T-cell (primary cell): Measurements from ENCODE around the gene MMRN2. TPM values are rescaled to one million over a fixed set of nuclear protein-coding genes. Genes with fewer than 3 reads are reported as not detected.

ENCODE experiments used
- ATAC-seq, 4 experiments: fragments of 200-7000 bp in 3 of 4; fragments of 150-1000 bp in 1 of 4; cut with Tn5 transposase; replicated peaks in 1 of 4; 1 replicate in 3 of 4; 2 replicates in 1 of 4; pipeline ENCODE4 v1.10.0; 2021; ENCODE audit warnings: moderate library complexity in 3 of 4, mild to moderate bottlenecking in 2 of 4, moderate number of reproducible peaks in 1 of 4
- CTCF ChIA-PET, 2 donors: fragments of 300-600 bp; sonication (Branson Sonifier 250); formaldehyde crosslinking; loops; one replicate each; lab custom pipeline; 2022; ENCODE audit warnings: antibody characterized with exemption in 2 of 2; lab: Charles Lee
- POLR2A ChIA-PET, 2 donors: fragments of 300-600 bp; sonication (Branson Sonifier 250); formaldehyde crosslinking; loops; one replicate each; lab custom pipeline; 2022; ENCODE audit warnings: antibody characterized with exemption in 2 of 2; lab: Charles Lee
- DNase-seq, 35 experiments: peaks; one replicate each; pipeline versions ENCODE4 v3.0.0 to v3.0.0-alpha.2; 2013 to 2023
- H3K27ac ChIP-seq: one replicate; pipeline ENCODE4 v1.5.1; 2013; ENCODE audit warnings: low read length
- H3K27me3 ChIP-seq, 2 experiments: replicated peaks in 1 of 2; 1 replicate in 1 of 2; 2 replicates in 1 of 2; pipeline versions ENCODE4 v1.6.1 to v1.7.0; 2013; ENCODE audit warnings: low read length in 1 of 2, mixed read lengths in 1 of 2; ENCODE audit not compliant: control insufficient read depth in 2 of 2, insufficient read depth in 2 of 2; ENCODE audit errors: extremely low read depth in 1 of 2
- H3K36me3 ChIP-seq, 2 donors: 1 replicate in 1 of 2; 2 replicates in 1 of 2; pipeline versions ENCODE4 v1.6.1 to v1.7.0; 2013; ENCODE audit warnings: low read length in 1 of 2; ENCODE audit not compliant: control insufficient read depth in 2 of 2, insufficient read depth in 1 of 2; ENCODE audit errors: extremely low read depth in 1 of 2
- H3K4me1 ChIP-seq, 2 experiments: 1 replicate in 1 of 2; 2 replicates in 1 of 2; pipeline versions ENCODE4 v1.6.1 to v1.7.0; 2013; ENCODE audit warnings: low read length in 2 of 2, mixed read lengths in 1 of 2; ENCODE audit not compliant: insufficient read depth in 2 of 2, control insufficient read depth in 1 of 2; ENCODE audit errors: extremely low read depth in 1 of 2
- H3K4me3 ChIP-seq, 2 donors: 1 replicate in 1 of 2; 2 replicates in 1 of 2; pipeline versions ENCODE4 v1.5.1 to v1.7.0; 2013; ENCODE audit warnings: mild to moderate bottlenecking in 2 of 2, low read length in 1 of 2, moderate library complexity in 1 of 2; ENCODE audit not compliant: control insufficient read depth in 1 of 2; ENCODE audit errors: extremely low read depth in 1 of 2
- H3K9me3 ChIP-seq: 2 replicates; pipeline ENCODE4 v1.7.0; 2013
- H3K27ac Mint-ChIP-seq, 2 donors: one replicate each; pipeline ENCODE4 v1.8.0; 2020 to 2021; ENCODE audit warnings: mild to moderate bottlenecking in 2 of 2, mixed read lengths in 2 of 2
- H3K27me3 Mint-ChIP-seq, 2 donors: one replicate each; pipeline ENCODE4 v1.8.0; 2021 to 2022; ENCODE audit warnings: mixed read lengths in 2 of 2
- H3K36me3 Mint-ChIP-seq: one replicate; pipeline ENCODE4 v1.8.0; 2021; ENCODE audit warnings: mixed read lengths
- H3K4me1 Mint-ChIP-seq, 3 donors: one replicate each; pipeline ENCODE4 v1.8.0; 2020 to 2022; ENCODE audit warnings: mixed read lengths in 3 of 3, mild to moderate bottlenecking in 1 of 3
- H3K4me3 Mint-ChIP-seq, 3 donors: one replicate each; pipeline ENCODE4 v1.8.0; 2020 to 2022; ENCODE audit warnings: mild to moderate bottlenecking in 3 of 3, mixed read lengths in 3 of 3, moderate library complexity in 3 of 3
- H3K9me3 Mint-ChIP-seq, 3 donors: one replicate each; pipeline ENCODE4 v1.8.0; 2020 to 2022; ENCODE audit warnings: mixed read lengths in 3 of 3
- WGBS: methylation state at CpG from one replicate; pipeline ENCODE4 v1.1.5; 2013; ENCODE audit warnings: missing lambda C conversion rate; ENCODE audit not compliant: insufficient coverage; 5-methylcytosine and 5-hydroxymethylcytosine counted together
- total RNA-seq, 35 experiments: library from RNA in 6 of 35; stranded (reverse) in 6 of 35; fragments of 120-200 nt in 1 of 35; gene quantifications; one replicate each; pipeline versions ENCODE4 v1.2.1 to v1.2.4 and lab custom pipeline; 2013 to 2026

The MMRN2 gene
- total RNA-seq, 5 donors from 2014 or later (not counting 1 experiment from before 2014, with no cell fraction given): 0.09 to 0.96 (median 0.33) TPM; not detected in 1

DNA sequence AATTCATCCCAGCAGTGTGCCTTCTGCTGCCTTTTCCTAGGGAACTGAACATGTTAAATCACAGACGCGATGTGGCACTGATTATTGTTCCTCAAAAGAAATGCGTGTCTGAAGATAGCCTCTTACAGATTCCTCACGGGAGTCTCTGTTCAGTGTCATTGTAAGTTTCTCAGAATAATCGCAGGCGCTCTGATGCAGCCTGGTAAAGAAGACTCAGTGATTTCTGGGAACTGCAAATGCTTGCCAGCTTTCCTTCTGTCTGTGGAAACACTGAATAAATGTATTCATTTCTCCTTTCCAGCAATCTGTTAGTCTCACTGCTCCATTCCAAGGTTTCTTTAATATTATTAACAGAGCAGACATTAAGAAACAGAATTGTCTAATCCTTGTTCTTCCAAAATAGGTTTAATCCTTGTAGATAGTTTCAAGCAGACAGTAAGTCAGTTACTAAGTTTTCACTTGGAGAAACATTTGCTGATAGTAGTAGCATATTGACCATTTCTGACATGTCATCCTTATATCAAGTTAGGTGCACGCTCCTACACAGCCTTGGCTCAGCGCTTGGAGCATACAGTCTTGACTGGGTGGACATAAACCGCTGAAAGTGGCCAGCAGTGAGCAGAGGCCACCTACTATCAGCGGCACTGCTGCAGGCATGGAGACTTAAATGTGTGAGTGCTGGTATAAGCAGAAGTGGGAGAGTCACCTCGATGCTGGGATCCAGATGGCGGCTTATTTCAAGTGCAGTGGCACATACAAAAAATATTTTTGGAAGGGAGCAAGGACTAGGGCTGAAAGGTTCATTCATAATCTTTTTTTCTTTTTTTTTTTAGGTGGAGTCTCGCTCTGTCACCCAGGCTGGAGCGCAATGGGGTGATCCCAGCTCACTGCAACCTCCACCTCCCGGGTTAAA is 27.7 kb downstream of the MMRN2 start:
- Mint-ChIP-seq H3K4me3 (no peak overlapping the region), H3K27me3 (no peaks in the 10 kb centered on the region), H3K9me3 (no peaks in the 10 kb centered on the region), H3K4me1 (no peaks in the 10 kb centered on the region), H3K36me3 (peaks cover 3% of the 10 kb centered on the region), H3K27ac (no peak overlapping the region)
- ChIA-PET POLR2A (no interaction called here), CTCF (interaction anchor here in 1 of 2 donors (0.7 kb wide), 1 partner anchor 10 kb away, joined by 4 read pairs; no protein-coding TSS in a partner anchor)
- WGBS: 93% methylated on average over 8 of the region's 15 CpGs
- no peak for ATAC-seq
- DNase-seq: no peak
- H3K36me3 ChIP-seq: no peaks in the 10 kb centered on the region
- no peaks in the 10 kb centered on the region for H3K9me3 ChIP-seq
- no peaks in the 10 kb centered on the region for H3K27me3 ChIP-seq
- no peak overlapping the region for H3K27ac ChIP-seq
- no peaks in the 10 kb centered on the region for H3K4me1 ChIP-seq
- H3K4me3 ChIP-seq: no peak overlapping the region

DNA sequence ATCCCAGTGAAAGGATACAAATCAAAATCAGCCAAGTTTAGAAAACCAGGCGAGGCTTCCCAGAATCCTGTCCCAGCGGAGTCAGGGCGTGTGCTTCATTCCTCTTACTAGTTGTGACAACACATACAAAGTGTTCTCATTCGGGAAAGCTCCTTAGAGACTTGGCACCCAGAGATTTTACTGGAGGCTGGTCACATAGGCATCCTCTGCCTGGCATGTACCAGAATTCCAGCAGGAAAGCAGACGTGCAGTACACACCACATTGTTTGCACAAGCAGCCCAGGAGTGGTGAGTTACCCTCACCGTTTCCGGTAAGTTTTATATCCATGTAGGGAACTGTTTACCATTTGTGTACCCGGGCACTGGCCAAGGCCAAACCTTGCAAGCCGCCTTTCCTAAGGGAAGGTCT is 34.9 kb downstream of the MMRN2 start:
- WGBS: 92% methylated on average over 8 of the region's 9 CpGs
- H3K27ac Mint-ChIP-seq: no peak overlapping the region
- CTCF ChIA-PET: no interaction called here

DNA sequence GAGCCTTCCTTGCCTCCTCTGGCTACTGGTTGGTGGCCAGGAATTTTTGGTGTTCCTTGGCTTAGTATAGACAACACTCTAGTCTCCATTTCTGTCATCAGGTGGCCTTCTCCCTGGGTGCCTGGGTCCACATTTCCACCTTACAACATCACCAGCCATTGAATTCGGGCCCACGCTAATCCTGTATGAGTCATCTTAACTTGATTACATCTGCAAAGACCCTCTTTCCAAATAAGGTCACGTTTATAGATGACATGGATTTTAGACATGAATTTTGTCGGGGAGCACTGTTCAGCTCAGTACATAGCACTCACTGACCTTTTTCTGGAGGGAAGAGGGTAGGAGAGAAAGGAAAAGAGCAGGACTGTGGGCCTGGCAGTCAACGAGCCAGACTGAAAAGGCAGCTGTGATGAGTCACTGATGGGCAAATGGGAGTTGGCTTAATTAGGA is 39.4 kb downstream of the MMRN2 start:
- no peaks in the 10 kb centered on the region for H3K9me3 ChIP-seq
- H3K36me3 ChIP-seq: peaks cover 0 to 17% of the 10 kb centered on the region in 2 donors
- ATAC-seq: no peak
- H3K27me3 ChIP-seq: no peaks in the 10 kb centered on the region
- H3K9me3 Mint-ChIP-seq: no peaks in the 10 kb centered on the region
- WGBS: no CpG with 5 or more reads among the region's 5 CpGs
- no peak overlapping the region for H3K27ac ChIP-seq
- H3K27ac Mint-ChIP-seq: no peak overlapping the region
- no peak overlapping the region for H3K4me3 Mint-ChIP-seq
- DNase-seq: no peak
- POLR2A ChIA-PET: interaction anchor here in 1 of 2 donors (0.6 kb wide), 1 partner anchor 16 kb away, joined by 4 read pairs; no protein-coding TSS in a partner anchor
- CTCF ChIA-PET: no interaction called here
- H3K4me1 ChIP-seq: no peaks in the 10 kb centered on the region
- H3K36me3 Mint-ChIP-seq: peaks cover 41% of the 10 kb centered on the region
- no peaks in the 10 kb centered on the region for H3K4me1 Mint-ChIP-seq
- H3K27me3 Mint-ChIP-seq: no peaks in the 10 kb centered on the region
- no peak overlapping the region for H3K4me3 ChIP-seq

More for the DNA sequence above, 34.9 kb downstream of the MMRN2 start:
- Mint-ChIP-seq H3K9me3 (no peaks in the 10 kb centered on the region), H3K36me3 (peaks cover 27% of the 10 kb centered on the region), H3K4me3 (no peak overlapping the region), H3K4me1 (no peaks in the 10 kb centered on the region), H3K27me3 (no peaks in the 10 kb centered on the region)
- Histone ChIP-seq H3K27ac (no peak overlapping the region), H3K36me3 (peaks cover 0 to 14% of the 10 kb centered on the region in 2 donors), H3K4me1 (no peaks in the 10 kb centered on the region), H3K4me3 (no peak overlapping the region), H3K9me3 (no peaks in the 10 kb centered on the region), H3K27me3 (no peaks in the 10 kb centered on the region)
- no peak for DNase-seq
- no peak for ATAC-seq
- POLR2A ChIA-PET: no interaction called here

DNA sequence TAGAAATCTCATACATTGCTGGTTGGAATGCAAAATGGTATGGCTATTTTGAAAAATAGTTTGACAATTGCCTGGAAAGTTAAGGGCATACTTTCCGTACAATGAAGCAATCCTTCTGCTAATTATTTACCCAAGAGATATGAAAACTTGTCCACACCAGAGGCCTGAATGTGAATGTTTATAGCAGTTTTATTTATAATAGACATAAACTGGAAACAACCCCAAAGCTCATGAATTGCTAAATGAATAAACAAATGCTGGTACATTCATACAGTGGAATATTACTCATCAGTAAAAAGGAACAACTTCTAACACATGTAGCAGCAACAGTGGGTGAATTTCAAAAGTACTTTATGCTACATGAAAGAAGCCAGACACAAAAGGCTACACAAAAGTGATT is 42.7 kb downstream of the MMRN2 start:
- DNase-seq (no peak), ATAC-seq (no peak)
- H3K4me3 Mint-ChIP-seq: no peak overlapping the region
- Histone ChIP-seq H3K9me3 (no peaks in the 10 kb centered on the region), H3K36me3 (peaks cover 0 to 12% of the 10 kb centered on the region in 2 donors), H3K4me3 (no peak overlapping the region), H3K27me3 (no peaks in the 10 kb centered on the region), H3K4me1 (no peaks in the 10 kb centered on the region), H3K27ac (no peak overlapping the region)
- WGBS: no CpG with 5 or more reads among the region's 1 CpG
- H3K27ac Mint-ChIP-seq: no peak overlapping the region
- CTCF ChIA-PET: no interaction called here
- POLR2A ChIA-PET: no interaction called here
- no peaks in the 10 kb centered on the region for H3K4me1 Mint-ChIP-seq
- H3K27me3 Mint-ChIP-seq: no peaks in the 10 kb centered on the region
- peaks cover 36% of the 10 kb centered on the region for H3K36me3 Mint-ChIP-seq
- no peaks in the 10 kb centered on the region for H3K9me3 Mint-ChIP-seq

DNA sequence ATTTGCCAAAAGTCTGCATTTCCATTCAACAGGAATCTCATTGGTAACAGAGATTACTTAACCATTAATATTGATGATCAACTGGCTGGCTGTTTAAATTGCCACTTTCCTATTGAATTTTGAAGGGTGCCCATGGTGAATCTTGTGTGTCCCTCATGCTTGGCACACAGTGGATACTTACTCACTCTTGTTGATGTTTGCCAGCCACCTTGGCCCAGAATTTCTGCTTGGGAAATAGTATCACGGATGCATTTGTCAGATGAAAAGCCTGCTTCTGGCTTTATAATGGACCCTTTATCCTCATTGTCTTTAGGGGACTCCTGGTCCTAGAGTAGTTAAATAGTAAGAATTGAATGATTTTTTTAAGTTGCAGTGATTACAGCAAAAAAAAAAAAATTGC is 52.0 kb downstream of the MMRN2 start:
- Mint-ChIP-seq H3K4me1 (no peaks in the 10 kb centered on the region), H3K4me3 (no peak overlapping the region), H3K36me3 (peaks cover 34% of the 10 kb centered on the region), H3K27me3 (no peaks in the 10 kb centered on the region), H3K9me3 (peaks cover 4 to 5% (median 4%) of the 10 kb centered on the region in 3 donors), H3K27ac (no peak overlapping the region)
- ChIA-PET CTCF (interaction anchor here in 1 of 2 donors (1.1 kb wide), 1 partner anchor 212 kb away, joined by 5 read pairs; no protein-coding TSS in a partner anchor), POLR2A (no interaction called here)
- no peaks in the 10 kb centered on the region for H3K9me3 ChIP-seq
- no CpG with 5 or more reads among the region's 1 CpG for WGBS
- peaks cover 0 to 10% of the 10 kb centered on the region in 2 donors for H3K36me3 ChIP-seq
- H3K27me3 ChIP-seq: no peaks in the 10 kb centered on the region
- no peaks in the 10 kb centered on the region for H3K4me1 ChIP-seq
- DNase-seq (no peak), ATAC-seq (no peak)
- H3K27ac ChIP-seq: no peak overlapping the region
- no peak overlapping the region for H3K4me3 ChIP-seq

DNA sequence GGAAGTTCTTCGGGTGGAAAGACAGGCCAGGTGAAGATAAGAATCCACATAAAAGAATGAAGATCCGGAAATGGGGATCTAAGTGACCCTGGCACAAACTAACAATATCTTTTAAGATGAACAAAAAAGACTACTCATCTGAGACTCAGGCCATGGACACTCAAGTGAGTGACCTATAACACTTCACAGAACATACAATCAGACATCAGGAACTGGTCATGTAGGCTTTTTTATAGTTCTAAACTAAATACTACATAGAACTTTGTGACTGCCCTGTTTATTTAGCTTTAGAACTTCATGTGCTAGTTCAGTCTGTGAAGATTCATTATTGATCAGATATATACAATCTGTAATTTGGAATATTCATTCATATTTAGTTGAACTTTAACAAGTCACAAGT is 52.8 kb downstream of the MMRN2 start:
- H3K9me3 Mint-ChIP-seq: peaks cover 4 to 5% (median 4%) of the 10 kb centered on the region in 3 donors
- Histone ChIP-seq H3K27ac (no peak overlapping the region), H3K9me3 (no peaks in the 10 kb centered on the region), H3K4me3 (no peak overlapping the region), H3K27me3 (no peaks in the 10 kb centered on the region), H3K36me3 (peaks cover 0 to 10% of the 10 kb centered on the region in 2 donors), H3K4me1 (no peaks in the 10 kb centered on the region)
- H3K27me3 Mint-ChIP-seq: no peaks in the 10 kb centered on the region
- H3K4me1 Mint-ChIP-seq: no peaks in the 10 kb centered on the region
- WGBS: 100% methylated on average over 1 of the region's 2 CpGs
- no peak overlapping the region for H3K4me3 Mint-ChIP-seq
- ATAC-seq (no peak), DNase-seq (no peak)
- no peak overlapping the region for H3K27ac Mint-ChIP-seq
- ChIA-PET POLR2A (no interaction called here), CTCF (no interaction called here)
- H3K36me3 Mint-ChIP-seq: peaks cover 34% of the 10 kb centered on the region
